Ishikawa (cell line): ENCODE measurements around the gene POSTN.

Source experiments
- CEBPB ChIP-seq: IDR thresholded peaks from 2 replicates; pipeline ENCODE4 v1.6.1; 2012
- CREB1 ChIP-seq: IDR thresholded peaks from 2 replicates; pipeline ENCODE4 v1.6.1; 2012; ENCODE audit warnings: low read depth
- EGR1 ChIP-seq: IDR thresholded peaks from 2 replicates; pipeline ENCODE4 v1.6.1; 2012
- EP300 ChIP-seq: IDR thresholded peaks from 2 replicates; pipeline ENCODE4 v1.6.1; 2012; ENCODE audit warnings: borderline replicate concordance
- FOXM1 ChIP-seq: IDR thresholded peaks from 2 replicates; pipeline ENCODE4 v1.6.1; 2012; ENCODE audit warnings: low read depth, borderline replicate concordance
- MAX ChIP-seq: IDR thresholded peaks from 2 replicates; pipeline ENCODE4 v1.6.1; 2012
- NFIC ChIP-seq: IDR thresholded peaks from 2 replicates; pipeline ENCODE4 v1.6.1; 2012
- RAD21 ChIP-seq: IDR thresholded peaks from 2 replicates; pipeline ENCODE4 v1.6.1; 2012; ENCODE audit warnings: low read depth
- REST ChIP-seq: IDR thresholded peaks from 2 replicates; pipeline ENCODE4 v1.6.1; 2012; ENCODE audit warnings: low read depth, mild to moderate bottlenecking
- TAF1 ChIP-seq: IDR thresholded peaks from 2 replicates; pipeline ENCODE4 v1.6.1; 2012; ENCODE audit warnings: low read depth, mild to moderate bottlenecking
- TCF12 ChIP-seq: IDR thresholded peaks from 2 replicates; pipeline ENCODE4 v1.6.1; 2012; ENCODE audit warnings: low read depth
- TEAD4 ChIP-seq: IDR thresholded peaks from 2 replicates; pipeline ENCODE4 v1.6.1; 2012
- USF1 ChIP-seq: IDR thresholded peaks from 2 replicates; pipeline ENCODE4 v1.6.1; 2012
- YY1 ChIP-seq: IDR thresholded peaks from 2 replicates; pipeline ENCODE4 v1.6.1; 2012; ENCODE audit warnings: low read depth
- ZBTB7A ChIP-seq: IDR thresholded peaks from 2 replicates; pipeline ENCODE4 v1.6.1; 2012; ENCODE audit warnings: low read depth

POSTN gene

GRCh38 chr13:37546087-37546486, 52.5 kb downstream of the POSTN start:
- TF ChIP-seq CEBPB, result no peak
- no peak for TF ChIP-seq TEAD4
- TF ChIP-seq CREB1, result no peak
- TF ChIP-seq ZBTB7A, result no peak
- no peak for TF ChIP-seq NFIC
- TF ChIP-seq TAF1, result no peak
- no peak for TF ChIP-seq MAX
- no peak for TF ChIP-seq TCF12
- no peak for TF ChIP-seq REST
- TF ChIP-seq USF1, result no peak
- no peak for TF ChIP-seq FOXM1
- TF ChIP-seq EGR1, result no peak
- TF ChIP-seq RAD21, result no peak
- TF ChIP-seq EP300, result no peak

- TF ChIP-seq TAF1, result no peak
- TF ChIP-seq FOXM1, result no peak
- TF ChIP-seq USF1, result no peak
- TF ChIP-seq CEBPB, result no peak
- no peak for TF ChIP-seq NFIC
- no peak for TF ChIP-seq RAD21
- TF ChIP-seq MAX, result no peak
- TF ChIP-seq EGR1, result no peak
- no peak for TF ChIP-seq CREB1
These were observed 53.6 kb downstream of the POSTN start for GRCh38 chr13:37544995-37545394.

GRCh38 chr13:37539976-37540605, 58.5 kb downstream of the POSTN start:
- no peak for TF ChIP-seq CREB1
- TF ChIP-seq USF1, result no peak
- no peak for TF ChIP-seq TAF1
- TF ChIP-seq TEAD4, result no peak
- no peak for TF ChIP-seq RAD21
- TF ChIP-seq FOXM1, result no peak
- no peak for TF ChIP-seq ZBTB7A
- no peak for TF ChIP-seq REST
- no peak for TF ChIP-seq EGR1
- no peak for TF ChIP-seq TCF12
- TF ChIP-seq YY1, result no peak
- TF ChIP-seq CEBPB, result no peak
- TF ChIP-seq MAX, result no peak
- TF ChIP-seq NFIC, result no peak
- no peak for TF ChIP-seq EP300

GRCh38 chr13:37539170-37539569, 59.4 kb downstream of the POSTN start:
- TF ChIP-seq CEBPB (no peak), TEAD4 (no peak), TCF12 (no peak), TAF1 (no peak), EP300 (no peak), EGR1 (no peak)

- TF ChIP-seq REST (no peak), NFIC (no peak), TCF12 (no peak), CREB1 (no peak), TEAD4 (no peak), MAX (no peak), TAF1 (no peak), FOXM1 (no peak), YY1 (no peak), ZBTB7A (no peak)
These were observed 63.1 kb downstream of the POSTN start for GRCh38 chr13:37535501-37535900.
